KMS-11 (cell line): ENCODE data around the gene PFKP.

Experiments
- H2AFZ ChIP-seq: fragments of 200-600 bp; sonication (generic); 2 replicates; pipeline ENCODE4 v1.6.1; 2016; ENCODE audit warnings: antibody characterized with exemption, mixed run types, low read depth
- H3K27ac ChIP-seq: fragments of 200-600 bp; sonication (generic); 2 replicates; pipeline ENCODE4 v1.6.1; 2016; ENCODE audit warnings: mild to moderate bottlenecking, mixed run types
- H3K27me3 ChIP-seq: fragments of 200-600 bp; sonication (generic); 2 replicates; pipeline ENCODE4 v1.6.1; 2017; ENCODE audit warnings: mild to moderate bottlenecking, low read depth, mixed run types, moderate library complexity; ENCODE audit not compliant: insufficient read depth
- H3K36me3 ChIP-seq: fragments of 200-600 bp; sonication (generic); 2 replicates; pipeline ENCODE4 v1.6.1; 2017; ENCODE audit warnings: mild to moderate bottlenecking, mixed run types; ENCODE audit not compliant: insufficient read depth
- H3K4me1 ChIP-seq: fragments of 200-600 bp; sonication (generic); 2 replicates; pipeline ENCODE4 v1.6.1; 2016; ENCODE audit warnings: mild to moderate bottlenecking, low read depth, mixed run types; ENCODE audit not compliant: poor library complexity, severe bottlenecking
- H3K4me2 ChIP-seq: fragments of 200-600 bp; sonication (generic); 2 replicates; pipeline ENCODE4 v1.7.0; 2016; ENCODE audit warnings: mild to moderate bottlenecking, mixed run types
- H3K4me3 ChIP-seq: fragments of 200-600 bp; sonication (generic); IDR thresholded peaks from 2 replicates; pipeline ENCODE4 v1.6.1; 2017; ENCODE audit warnings: low read depth, low read length, mixed read lengths; ENCODE audit not compliant: insufficient read depth
- H3K79me2 ChIP-seq: fragments of 200-600 bp; sonication (generic); 2 replicates; pipeline ENCODE4 v1.6.1; 2016; ENCODE audit warnings: low read depth, mixed run types; ENCODE audit not compliant: insufficient read depth
- H3K9ac ChIP-seq: fragments of 200-600 bp; sonication (generic); 2 replicates; pipeline ENCODE4 v1.6.1; 2016; ENCODE audit warnings: mild to moderate bottlenecking, mixed run types
- H4K20me1 ChIP-seq: fragments of 200-600 bp; sonication (generic); 2 replicates; pipeline ENCODE4 v1.6.1; 2016; ENCODE audit warnings: mild to moderate bottlenecking, mixed run types; ENCODE audit not compliant: insufficient read depth
- CTCF ChIP-seq: fragments of 200-600 bp; sonication (generic); conservative IDR thresholded peaks from 2 replicates; pipeline ENCODE4 v1.6.1; 2017; ENCODE audit warnings: low read depth, mild to moderate bottlenecking, antibody characterized with exemption, low read length, moderate library complexity, mixed read lengths

Gene PFKP

DNA sequence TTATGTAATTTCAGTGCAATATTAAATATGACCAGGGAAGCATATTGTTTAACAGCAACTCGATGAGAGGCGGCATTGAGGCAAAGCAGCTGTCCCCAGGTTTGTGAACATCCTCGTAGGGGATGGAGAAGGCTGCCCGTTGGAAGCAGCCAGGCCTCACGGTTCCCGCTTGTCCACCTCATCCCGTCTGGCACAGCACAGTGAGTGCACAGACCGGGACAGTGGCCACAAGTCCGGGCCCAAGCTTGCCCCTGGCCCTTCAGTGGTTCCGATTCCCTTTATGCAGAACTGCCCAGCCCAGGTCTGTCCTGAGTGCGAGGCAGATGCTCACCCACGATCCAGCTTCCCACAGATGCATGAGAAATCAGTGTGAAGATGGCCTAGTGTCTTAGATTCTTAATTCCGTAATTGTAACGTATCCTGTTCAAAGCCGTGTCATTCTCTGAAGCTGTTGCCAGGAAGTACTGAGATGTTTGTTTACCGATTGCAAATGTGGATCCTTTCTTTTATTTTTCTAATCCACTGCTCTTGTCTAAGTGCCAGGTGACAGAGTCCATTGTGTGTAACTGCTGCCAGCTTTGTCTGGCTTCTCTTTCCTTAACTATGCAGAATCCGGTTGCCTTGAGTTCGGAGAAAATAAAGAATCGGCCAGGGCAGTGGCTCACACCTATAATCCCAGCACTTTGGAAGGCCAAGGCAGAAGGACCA is 35.5 kb downstream of the PFKP start:
- peaks cover 16% of the 10 kb centered on the region; the same call in 1 of the 2 replicates for H3K36me3 ChIP-seq
- no peak for TF ChIP-seq CTCF
- no peak overlapping the region for H3K4me2 ChIP-seq
- H4K20me1 ChIP-seq = no peaks in the 10 kb centered on the region
- H3K79me2 ChIP-seq = peaks cover 24% of the 10 kb centered on the region; the same call in 1 of the 2 replicates
- H2AFZ ChIP-seq = no peak overlapping the region
- no peaks in the 10 kb centered on the region for H3K27me3 ChIP-seq
- no peak overlapping the region for H3K27ac ChIP-seq
- H3K4me1 ChIP-seq = no peaks in the 10 kb centered on the region
- H3K9ac ChIP-seq = no peak overlapping the region
- no peak overlapping the region for H3K4me3 ChIP-seq

DNA sequence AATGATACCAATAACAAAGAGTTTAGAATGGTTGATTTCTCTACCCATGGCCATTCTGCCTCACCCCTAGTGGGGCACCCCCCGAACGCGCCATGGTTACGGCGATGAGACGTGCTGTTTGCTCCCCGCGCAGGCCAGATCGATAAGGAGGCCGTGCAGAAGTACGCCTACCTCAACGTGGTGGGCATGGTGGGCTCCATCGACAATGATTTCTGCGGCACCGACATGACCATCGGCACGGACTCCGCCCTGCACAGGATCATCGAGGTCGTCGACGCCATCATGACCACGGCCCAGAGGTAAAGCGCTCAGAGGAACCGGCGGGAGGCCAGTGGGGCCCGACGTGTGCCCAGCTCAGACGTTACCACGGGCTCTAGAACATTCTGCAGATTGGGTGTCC is 36.3 kb downstream of the PFKP start:
- no peak overlapping the region for H3K4me3 ChIP-seq
- H3K4me1 ChIP-seq = no peaks in the 10 kb centered on the region
- H2AFZ ChIP-seq = no peak overlapping the region
- no peak overlapping the region for H3K9ac ChIP-seq
- no peaks in the 10 kb centered on the region for H4K20me1 ChIP-seq
- no peak overlapping the region for H3K27ac ChIP-seq
- H3K27me3 ChIP-seq = no peaks in the 10 kb centered on the region
- no peak for TF ChIP-seq CTCF
- peaks cover 18% of the 10 kb centered on the region; the same call in 1 of the 2 replicates for H3K79me2 ChIP-seq
- no peak overlapping the region for H3K4me2 ChIP-seq
- peaks cover 24% of the 10 kb centered on the region; the same call in 1 of the 2 replicates for H3K36me3 ChIP-seq

DNA sequence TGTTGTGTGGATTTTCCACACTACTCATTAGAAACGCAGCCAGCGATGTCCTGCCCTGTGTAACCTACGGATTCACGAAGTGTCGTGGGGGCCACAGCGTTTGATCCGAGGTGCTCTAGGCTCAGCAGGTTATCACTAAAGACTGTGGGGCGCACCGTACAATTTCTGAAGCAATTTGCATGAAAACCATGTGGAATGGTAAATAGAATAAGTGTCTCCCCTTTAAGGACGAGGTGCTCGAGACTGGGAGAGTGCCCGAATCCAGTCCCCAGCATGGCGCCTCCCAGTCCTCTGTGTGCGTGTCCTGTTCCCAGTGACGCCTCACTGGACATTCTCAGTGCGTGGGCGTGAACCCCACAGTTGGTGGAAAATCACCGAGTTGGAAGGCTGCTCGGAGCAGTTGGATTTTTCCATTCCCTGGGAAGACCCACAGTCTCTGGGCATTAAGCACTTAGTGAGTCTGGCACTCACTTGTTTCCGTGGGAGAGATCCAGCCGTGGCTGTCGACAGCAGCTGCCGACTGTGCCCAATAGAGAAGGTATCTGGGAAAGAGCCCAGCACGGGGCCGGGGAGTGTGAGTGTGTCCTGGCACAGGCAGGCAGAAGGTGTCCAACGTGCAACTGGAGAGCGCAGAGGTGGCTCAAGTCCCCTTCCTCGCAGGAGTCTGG is 37.0 kb downstream of the PFKP start:
- H3K4me1 ChIP-seq = no peaks in the 10 kb centered on the region
- H3K4me3 ChIP-seq = no peak overlapping the region
- H3K27me3 ChIP-seq = no peaks in the 10 kb centered on the region
- no peak overlapping the region for H3K9ac ChIP-seq
- no peaks in the 10 kb centered on the region for H4K20me1 ChIP-seq
- H3K79me2 ChIP-seq = peaks cover 15% of the 10 kb centered on the region; the same call in 1 of the 2 replicates
- peaks cover 25% of the 10 kb centered on the region; the same call in 1 of the 2 replicates for H3K36me3 ChIP-seq
- TF ChIP-seq CTCF = no peak
- H3K27ac ChIP-seq = no peak overlapping the region
- H2AFZ ChIP-seq = no peak overlapping the region
- no peak overlapping the region for H3K4me2 ChIP-seq

DNA sequence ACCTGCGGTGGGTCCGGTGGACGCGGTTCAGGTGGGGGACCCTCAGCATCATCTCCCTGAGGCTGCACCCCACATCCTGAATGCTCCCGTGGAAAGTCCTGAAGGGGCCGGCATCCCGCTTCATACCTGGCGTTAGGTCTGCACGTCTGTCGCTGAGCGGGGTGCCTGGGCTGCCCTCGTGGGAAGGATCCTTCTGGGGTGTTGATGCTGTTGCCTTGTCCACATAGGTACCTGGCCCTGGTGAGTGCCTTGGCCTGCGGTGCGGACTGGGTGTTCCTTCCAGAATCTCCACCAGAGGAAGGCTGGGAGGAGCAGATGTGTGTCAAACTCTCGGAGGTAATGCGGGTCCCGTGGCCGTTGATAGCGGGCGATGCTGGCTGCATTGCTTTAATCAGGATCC is 37.8 kb downstream of the PFKP start:
- Histone ChIP-seq H3K36me3 (peaks cover 24% of the 10 kb centered on the region; the same call in 1 of the 2 replicates), H2AFZ (no peak overlapping the region), H3K27me3 (no peaks in the 10 kb centered on the region), H3K27ac (no peak overlapping the region), H4K20me1 (no peaks in the 10 kb centered on the region), H3K9ac (no peak overlapping the region), H3K79me2 (peaks cover 8% of the 10 kb centered on the region; the same call in 1 of the 2 replicates), H3K4me1 (no peaks in the 10 kb centered on the region), H3K4me3 (no peak overlapping the region), H3K4me2 (no peak overlapping the region)
- no peak for TF ChIP-seq CTCF
